EL (cell line): ENCODE measurements around the gene RFX3.

Experiments
- DNase-seq: peaks from one replicate; pipeline ENCODE4 v3.0.0-alpha.2; 2016

RFX3 gene

DNA sequence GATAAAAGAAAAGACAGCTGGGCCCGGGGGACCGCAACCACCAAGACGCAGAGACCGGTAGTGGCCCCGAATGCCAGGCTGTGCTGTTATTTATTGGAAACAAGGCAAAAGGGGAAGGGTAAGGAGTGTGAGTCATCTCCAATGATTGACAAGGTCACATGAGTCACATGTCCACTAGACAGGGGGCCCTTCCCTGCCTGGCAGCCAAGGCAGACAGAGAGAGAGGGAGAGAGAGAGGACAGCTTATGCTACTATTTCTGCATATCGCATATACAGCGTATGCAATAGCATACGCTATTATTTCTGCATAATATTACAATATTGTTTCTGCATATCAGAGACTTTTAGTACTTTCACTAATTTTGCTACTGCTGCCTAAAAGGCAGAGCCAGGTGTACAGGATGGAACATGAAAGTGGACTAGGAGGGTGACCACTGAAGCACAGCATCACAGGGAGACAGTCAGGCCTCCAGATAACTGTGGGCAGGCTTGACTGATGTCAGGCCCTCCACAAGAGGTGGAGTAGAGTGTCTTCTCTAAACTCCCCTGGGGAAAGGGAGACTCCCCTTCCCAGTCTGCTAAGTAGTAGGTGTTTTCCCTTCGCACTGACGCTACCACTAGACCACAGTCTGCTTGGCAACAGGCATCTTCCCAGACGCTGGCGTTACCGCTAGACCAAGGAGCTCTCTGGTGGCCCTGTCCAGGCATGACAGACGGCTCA, 50.3 kb downstream of the RFX3 start:
- DNase-seq = no peak

DNA sequence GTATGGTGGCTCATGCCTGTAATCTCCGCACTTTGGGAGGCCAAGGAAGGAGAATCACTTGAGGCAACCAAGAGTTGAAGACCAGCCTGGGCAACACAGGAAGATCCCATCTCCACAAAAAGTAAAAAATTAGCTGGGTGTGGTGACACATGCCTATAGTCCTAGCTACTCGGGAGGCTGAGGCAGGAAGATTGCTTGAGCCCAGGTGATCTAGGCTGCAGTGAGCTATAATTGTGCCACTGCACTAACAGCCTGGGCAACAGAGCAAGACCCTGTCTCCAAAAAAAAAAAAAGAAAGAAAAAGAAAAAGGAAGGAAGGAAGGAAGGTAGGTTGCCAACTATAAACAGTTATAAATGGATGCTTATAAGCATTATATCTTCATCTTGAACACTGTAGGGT, 51.0 kb downstream of the RFX3 start:
- no peak for DNase-seq

DNA sequence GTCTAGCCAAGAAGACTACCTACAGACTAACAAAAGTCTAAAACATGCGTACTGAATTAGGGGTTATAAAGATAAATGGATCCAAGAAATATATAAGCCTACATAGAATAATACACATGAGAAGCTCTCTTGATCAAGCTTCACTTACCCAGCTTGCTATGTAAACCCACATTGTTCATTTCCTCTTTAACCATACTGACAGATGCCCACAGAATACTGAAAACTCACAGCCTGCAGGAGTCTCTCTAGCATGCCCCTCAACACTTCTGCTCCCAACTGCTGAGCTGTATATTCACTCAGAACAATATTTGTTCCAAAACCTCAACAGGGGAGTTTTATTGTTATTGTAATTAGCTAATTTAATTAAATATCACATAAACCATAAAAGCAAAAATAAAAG, 52.4 kb downstream of the RFX3 start:
- no peak for DNase-seq

DNA sequence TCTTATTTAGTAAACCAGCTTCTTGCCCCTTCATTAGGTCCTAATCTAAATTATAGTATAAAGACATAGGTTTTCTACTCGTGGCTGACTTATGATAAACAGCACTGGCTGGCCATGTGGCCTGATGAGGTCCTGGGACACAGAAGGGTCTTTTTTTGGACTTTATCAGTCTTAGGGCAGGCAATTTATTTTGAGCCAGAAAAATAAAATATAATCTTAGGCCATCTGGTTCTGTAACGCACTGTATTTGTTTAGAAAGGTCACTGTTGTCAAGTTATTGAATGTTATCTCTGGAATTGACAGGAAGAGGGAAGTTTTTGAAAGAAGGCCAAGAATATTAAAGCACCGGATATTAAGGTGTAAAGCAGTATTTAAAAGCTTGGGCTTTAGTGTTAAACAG, 53.9 kb downstream of the RFX3 start:
- no peak for DNase-seq

DNA sequence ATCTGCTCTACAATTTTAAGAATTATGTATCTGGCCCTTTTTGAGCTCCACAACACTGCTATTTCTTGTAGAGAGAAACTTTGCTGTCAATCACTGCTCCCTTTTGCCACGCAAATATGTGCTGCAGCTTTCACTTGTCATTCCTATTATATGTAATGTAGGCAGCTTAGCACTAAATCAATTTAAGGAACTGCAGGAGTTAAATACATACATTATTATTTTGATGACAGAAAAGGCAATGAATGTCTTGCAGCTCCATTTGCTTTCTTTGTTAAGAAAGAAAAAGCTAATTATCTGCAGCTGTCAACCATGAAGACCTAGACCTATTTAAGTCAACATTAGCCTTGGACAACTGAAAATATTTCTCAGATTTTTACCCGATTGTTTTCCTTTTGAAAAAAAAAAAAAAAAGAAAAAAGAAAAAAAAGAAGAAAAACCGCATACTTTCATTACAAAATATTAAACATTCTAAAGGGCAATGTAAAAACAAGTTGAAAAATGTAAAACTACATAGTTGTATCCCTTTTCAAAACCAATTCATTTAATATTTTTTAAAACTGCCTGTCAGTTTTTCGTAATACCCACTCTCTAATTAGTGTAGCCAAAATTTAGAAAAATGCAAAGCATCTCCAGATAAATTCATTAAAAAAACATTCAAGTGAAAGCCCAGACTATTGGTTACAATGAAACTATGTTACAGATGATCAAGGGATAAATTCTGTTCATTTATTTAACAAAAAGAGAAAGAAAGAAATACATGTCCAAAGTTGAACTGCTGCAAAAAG, 57.2 kb downstream of the RFX3 start:
- DNase-seq = no peak

DNA sequence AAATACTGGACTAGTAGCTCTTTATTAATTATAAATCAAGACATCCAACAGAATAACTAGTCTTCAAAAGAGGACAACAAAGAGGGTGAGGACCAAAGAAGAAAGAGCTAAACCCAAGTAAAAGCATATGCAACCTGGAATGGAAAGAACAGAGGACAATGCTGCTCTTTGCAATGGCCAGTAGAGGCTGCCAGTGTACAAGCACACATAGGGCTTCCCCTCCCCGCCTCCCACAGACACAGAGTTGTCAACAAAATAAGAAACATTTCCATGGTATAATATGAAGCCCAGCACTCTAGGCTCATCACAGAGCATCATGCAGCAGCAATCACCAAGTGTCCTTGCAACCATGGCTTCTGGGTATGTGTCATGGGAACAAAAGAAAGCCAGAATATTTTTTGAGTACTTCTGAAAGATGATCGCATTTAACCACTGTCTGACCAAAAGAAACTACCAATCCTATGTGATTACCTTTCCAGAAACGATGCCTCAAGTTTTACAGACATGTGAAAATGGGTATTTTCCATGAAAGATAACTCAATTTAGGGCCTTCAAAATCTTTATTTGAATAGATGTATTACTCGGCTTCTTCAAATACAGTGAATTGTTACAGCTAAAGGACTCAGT, 58.1 kb downstream of the RFX3 start:
- DNase-seq = peak; percentile 59

DNA sequence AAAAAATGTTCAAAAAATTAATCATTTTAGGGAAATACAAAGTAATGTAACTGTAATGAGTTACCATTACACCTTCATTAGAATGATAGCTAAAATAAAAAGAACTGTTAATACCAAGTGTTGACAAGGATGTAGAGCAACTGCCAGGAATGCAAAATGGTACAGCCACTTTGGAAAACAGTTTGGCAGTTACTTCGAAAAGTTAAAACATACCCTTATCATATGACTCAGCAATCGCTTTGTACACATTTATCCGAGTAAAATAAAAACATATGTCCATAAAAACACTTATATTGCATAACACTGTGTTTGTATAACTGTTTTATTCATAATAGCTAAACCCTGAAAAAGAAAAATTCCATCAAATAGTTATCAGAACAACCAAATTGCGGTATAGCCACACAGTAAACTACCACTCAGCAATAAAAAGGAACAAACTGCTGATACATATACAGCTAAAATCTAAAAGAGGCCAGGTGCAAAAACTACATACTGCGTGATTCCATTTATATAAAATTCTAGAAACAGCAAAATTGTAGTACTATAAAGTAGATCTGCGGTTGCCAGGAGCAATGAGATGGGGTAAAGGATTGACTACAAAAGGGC, 61.7 kb downstream of the RFX3 start:
- peak; percentile 2 for DNase-seq

DNA sequence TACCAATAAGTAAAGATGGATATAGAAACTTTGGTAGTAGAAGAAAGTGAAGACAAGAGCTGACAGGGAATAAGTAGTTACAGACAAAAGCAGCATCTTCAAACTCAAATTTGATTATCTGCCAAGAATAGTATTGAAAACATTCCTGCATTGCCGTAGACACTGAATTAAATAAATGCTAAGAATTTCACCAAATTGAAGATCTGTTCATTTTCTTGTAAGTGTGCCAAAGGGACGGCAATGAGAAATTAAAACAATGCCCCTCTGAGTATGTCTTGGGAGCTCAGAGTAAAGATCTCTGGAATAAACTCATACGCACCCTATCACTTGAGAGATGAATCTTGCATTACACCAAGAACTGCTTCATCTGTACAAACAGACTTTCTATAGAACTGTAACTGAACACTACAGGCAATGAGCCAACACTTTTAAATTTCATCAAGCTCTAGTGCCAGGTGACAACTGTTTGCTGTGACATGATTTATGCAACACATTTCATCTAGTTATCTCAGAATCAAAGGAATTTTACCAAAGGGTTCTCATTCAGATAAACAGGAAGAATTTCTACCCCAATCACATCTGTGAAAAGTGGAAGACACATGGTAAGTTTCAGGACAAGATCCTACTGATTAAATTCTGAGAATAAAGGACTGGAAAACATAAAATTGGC, 66.9 kb downstream of the RFX3 start:
- DNase-seq = no peak

DNA sequence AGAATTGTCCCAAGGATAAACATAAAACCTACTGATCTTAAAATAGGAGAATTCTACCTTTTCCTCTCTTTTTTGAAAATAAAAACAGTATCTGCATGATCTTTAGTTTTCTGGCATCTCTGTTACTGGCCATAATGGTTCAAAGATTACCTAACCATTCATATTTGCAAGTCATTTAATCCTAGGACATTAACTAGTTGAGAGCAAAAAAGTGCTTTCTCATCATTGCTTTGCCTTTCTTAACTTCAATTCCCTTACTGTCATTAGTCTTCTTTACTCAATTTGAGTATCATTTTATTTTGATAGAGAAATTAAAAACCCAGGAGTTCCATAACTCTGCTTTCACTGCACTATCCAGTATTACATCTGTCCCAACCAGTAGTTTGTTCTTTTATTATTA, 68.6 kb downstream of the RFX3 start:
- no peak for DNase-seq

DNA sequence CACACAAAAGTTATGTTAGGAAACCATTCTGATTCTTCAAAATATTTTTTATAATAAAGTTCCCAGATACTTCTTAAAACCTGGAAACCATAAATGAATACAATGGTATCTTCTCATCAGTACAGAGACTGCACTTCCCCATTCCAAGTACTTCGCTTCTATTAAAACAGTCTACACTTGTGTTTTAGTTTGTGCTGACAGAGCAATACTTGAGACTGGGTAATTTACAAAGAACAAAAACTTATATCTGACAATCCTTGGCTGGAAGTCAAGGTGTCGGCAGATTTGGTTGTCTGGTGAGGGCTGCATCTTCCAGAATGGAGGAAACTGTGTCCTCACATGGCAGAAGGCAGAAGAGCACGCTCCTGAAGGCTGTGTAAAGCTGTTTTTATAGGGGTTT, 70.1 kb downstream of the RFX3 start:
- no peak for DNase-seq

DNA sequence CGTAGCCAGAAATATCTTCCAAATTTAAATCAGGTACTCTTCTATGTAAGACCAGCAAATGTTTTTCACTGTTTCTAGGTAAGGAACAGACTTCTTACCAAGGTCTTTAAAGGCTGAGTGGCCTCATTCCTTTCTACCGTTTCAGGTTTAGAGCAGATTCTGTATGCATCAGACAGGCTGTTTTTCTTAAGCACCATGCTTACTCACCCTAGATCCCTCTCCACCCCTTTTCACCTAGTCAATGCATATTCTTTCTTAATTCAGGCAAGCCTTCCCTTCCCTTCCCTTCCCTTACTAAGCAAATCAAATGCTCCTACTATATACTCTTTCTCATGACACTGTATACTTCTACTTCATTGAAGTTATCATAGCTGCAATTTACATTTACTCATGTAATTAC, 70.7 kb downstream of the RFX3 start:
- no peak for DNase-seq

DNA sequence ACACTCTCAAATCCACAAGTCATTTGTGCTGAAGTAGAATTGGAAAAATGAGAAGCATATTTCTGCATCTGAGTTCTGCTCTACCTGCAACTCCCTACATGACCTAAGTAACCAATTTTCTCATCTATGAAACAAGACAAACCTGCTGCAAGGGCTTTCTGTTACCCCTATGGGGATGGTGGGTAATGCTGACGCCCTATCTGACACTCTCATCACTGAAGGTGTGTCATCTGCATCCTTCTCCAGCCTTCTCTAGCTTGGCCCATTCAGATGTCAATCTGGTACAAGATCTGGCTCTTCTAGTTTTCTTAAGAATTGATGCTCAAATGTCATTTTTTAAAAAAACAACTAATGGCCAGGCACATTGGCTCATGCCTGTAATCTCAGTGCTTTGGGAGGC, 73.8 kb downstream of the RFX3 start:
- no peak for DNase-seq

DNA sequence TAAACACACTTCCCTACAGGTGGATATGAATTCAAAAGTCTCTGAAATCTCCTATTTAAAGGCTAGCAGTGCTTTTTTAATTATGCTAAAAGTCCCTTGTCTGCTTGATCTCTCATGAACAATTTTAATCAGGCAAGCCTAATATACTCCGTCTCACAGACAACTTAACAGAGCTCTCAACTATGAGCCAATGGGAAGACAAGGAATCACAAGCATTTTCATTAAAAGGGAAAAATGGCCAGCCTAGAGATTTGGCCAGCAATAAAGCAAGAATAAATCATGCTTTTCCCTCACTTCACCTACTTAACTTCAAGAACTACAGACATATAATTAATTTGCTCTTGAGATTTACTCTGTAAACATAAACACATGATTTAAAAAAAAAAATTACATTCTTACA, 78.0 kb downstream of the RFX3 start:
- no peak for DNase-seq

DNA sequence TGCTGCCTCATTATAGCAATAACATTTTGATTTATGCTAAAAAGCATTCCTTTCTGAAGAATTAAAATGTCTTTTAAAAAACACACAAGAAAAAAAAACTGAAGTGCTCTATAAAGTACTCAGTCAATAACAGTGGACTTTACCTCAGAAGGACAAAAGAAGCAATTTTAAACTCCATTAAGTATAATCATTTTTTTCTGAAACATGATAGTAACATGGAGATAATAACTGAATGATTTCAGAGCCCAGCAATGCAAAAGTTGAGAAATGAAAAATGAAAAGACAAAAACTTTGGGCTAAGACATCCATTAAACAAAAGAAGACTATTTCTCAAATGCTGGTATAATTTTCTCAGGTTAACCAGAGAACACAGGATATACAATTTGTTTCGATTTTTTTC, 78.7 kb downstream of the RFX3 start:
- no peak for DNase-seq

DNA sequence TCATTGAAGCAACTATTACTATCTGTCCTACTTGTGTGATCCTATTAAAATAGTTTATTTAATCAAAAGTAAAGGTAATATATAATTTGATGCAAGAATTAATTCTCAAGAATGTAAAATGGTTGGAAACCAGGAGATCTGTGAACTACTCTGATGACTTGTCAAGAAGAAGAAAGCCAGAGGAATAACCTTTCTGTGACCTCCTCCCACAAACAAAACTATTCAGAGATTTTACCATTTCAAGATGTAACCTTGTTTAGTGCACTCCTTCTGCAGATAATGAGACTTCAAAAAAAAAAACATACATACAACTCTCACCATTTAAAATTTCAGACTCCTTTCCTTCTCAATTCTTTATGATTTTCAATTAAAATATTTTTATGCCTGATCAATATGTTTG, 79.5 kb downstream of the RFX3 start:
- DNase-seq = no peak

DNA sequence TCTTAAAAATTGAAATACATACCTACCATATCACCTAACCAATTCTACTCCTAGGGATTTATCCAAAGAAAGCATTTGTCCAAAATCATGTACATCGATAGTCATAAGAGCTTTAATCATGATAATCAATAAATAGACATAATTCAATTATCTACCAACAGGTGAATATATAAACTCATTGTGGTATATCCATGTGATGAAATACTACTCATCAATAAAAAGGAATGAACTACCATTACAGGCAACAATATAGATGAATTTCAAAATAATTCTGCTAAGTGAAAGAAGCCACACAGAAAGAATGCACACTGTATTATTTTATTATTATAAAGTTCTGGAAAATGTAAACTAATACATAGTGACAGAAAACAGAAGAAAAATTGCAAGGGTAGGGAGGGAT, 81.8 kb downstream of the RFX3 start:
- DNase-seq = no peak

DNA sequence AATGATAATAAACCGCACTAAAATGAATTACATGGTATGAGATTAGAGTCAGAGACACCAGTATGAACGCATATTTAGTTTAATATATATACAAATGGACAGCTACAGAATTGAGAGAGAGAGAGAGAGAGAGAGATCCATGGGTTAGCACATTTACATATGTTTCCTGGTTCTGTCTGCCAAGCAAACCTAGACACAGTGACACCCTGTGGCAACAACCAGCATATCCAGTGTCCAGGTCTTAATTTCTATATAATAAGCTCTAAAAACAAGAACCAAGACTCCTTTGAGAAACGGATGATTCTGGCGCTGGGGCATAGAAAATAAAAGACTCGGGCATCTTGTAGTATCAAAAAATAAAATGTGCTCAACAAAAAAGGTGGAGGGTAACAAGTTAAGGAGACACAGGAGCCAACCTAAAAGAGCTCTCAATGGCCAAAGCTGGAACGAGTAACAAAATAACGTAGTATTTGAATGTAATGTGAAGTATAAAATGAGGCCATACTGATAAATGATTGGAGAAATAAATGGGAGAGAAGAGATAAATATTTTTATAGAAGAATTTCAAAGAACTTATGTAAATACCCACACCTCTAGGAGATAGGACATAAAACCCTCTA, 84.5 kb downstream of the RFX3 start:
- peak; percentile 57 for DNase-seq

DNA sequence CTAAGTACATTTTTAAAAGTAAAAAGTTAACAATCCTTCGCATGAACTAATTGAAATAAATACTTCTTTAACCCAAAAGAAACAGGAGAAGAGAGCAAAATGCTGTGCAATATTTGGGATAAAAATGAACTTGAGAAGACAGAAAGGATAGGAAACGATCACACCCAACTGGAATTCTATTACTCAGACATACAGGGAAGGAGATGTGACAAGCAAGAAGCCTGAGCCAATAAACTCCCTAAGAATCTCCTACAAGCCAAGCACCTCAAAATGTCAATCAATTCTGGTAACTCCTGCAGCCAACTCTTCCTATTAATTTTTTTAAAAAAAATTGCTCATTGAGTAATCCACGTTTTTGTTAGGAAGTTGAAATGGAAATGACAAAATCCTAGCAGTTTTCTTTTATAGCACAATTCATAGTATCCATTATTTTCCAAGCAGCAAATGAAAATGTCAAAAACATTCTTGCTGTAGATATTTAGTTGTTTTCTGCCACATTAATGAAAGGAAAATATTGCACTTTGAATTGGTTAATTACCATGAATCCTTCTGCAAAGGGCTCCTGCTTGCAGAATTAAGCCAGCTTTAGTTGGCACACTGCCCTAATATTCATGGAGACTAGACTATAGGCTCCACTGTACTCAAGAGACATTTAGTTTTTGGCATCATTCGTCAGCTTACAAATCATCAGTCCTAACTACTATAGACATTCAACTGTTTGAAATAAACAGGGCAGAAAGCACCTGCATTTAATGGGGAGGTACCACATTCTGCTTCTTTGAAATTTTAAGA, 89.0 kb downstream of the RFX3 start:
- DNase-seq = peak; percentile 52

DNA sequence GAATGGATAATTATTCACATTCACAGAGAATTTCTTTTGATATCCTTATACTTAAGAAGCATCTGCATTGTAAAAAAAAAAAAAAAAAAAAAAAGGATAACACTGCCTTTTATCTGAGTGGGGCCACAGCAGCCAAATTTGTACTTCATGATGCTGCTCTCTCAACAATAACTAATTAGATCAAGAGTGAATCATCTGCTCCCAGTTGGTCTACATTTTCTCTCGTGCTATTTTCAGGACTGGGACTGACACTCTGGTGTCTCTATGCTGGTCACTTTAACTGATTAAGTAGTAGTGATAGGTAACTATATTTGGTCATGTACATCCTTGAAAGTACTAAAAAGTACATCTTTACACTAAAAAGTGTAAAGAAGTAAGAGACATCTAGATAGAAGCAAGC, 90.1 kb downstream of the RFX3 start:
- DNase-seq = no peak

DNA sequence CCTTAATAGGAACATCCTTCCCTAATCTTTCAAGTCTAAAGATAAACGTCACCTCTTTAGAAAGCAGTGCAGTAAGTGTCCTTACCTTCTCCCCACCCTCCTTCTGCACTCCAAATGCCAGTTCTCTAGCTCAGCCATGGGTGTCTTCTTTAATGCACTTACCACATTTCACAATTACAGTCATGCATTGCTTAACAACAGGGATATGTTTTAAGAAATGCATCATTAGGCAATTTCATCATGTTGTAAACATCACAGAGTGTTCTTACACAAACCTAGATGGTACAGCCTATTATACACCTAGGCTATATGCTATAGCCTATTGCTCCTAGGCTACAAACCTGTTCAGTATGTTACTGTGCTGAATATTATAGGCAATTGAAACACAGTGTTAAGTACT, 91.2 kb downstream of the RFX3 start:
- peak; percentile 16 for DNase-seq

DNA sequence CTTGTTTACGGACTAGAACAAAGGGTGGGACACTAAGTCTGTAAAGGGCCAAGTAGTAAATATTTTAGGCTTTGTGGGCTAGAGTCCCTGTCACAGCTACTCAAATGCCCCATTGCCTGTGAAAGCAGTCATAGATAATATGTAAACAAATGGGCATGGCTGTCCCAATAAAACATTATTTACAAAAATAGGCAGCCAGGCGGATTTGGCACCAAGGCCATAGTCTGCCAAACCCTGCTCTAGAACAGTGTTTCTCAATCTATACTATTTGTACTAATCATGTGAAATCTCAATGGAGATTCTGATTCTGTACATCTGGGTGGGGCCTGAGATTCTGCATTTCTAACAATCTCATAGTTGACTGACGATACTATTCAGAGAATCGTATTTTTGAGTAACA, 92.0 kb downstream of the RFX3 start:
- DNase-seq = no peak

DNA sequence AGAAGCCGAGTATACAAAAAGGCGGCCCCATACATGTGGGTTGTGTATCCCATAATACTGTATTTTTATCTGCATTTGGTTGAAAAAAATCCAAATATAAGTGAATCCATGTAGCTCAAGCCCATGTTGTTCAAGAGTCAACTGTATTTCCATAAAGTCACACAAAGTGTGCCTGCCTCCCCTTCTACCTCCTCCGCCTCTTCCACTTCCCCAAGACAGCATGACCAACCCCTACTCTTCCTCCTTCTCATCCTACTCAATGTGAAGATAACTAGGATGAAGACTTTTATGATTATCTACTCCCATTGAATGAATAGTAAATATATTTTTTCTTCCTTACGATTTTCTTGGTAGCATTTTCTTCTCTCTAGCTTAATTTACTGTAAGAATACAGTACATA, 92.7 kb downstream of the RFX3 start:
- DNase-seq = no peak
